GM06990 (cell line): ENCODE measurements around the gene HEBP2.

Experiments
- DNase-seq: peaks from one replicate; pipeline ENCODE4 v3.0.0-alpha.2; 2011; ENCODE audit not compliant: insufficient read length; ENCODE audit errors: extremely low read depth
- H3K27me3 ChIP-seq: replicated peaks from 2 replicates; pipeline ENCODE4 v1.6.0; 2011; ENCODE audit warnings: low read length; ENCODE audit not compliant: control insufficient read depth, insufficient read depth
- H3K36me3 ChIP-seq: 2 replicates; pipeline ENCODE4 v1.5.1; 2011; ENCODE audit warnings: low read length; ENCODE audit not compliant: control insufficient read depth, insufficient read depth
- H3K4me3 ChIP-seq: replicated peaks from 2 replicates; pipeline ENCODE4 v1.5.1; 2011; ENCODE audit warnings: low read depth, mild to moderate bottlenecking, control low read depth, low read length
- CTCF ChIP-seq: IDR thresholded peaks from 2 replicates; pipeline ENCODE4 v1.5.1; 2011; ENCODE audit warnings: low read length, control low read depth, mild to moderate bottlenecking, inconsistent platforms; ENCODE audit not compliant: insufficient read depth, poor library complexity, severe bottlenecking

HEBP2 gene

DNA sequence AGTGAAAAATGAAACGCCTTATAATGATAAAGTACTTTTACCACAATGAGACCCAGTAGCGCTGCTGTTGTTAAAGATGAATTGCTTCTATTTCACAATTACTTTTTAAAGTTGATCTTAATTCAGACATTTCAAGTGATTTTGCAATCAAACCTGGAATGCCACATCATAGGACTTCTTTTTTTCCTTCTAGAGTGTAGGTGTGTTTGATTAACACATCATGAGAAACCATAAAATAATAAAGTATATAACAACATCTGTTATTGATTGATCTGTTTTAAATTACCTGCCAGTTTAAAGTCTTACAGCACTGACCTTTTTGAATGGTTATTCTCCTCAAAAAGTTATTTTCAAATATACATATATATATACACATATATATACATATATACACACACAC lies 38.6 kb downstream of the HEBP2 start:
- H3K4me3 ChIP-seq: no peak overlapping the region
- TF ChIP-seq CTCF: no peak
- no peaks in the 10 kb centered on the region for H3K36me3 ChIP-seq
- peaks cover 2% of the 10 kb centered on the region; the same call in 1 of the 2 replicates for H3K27me3 ChIP-seq
- DNase-seq: no peak

GRCh38 chr6:138443979-138444378 lies 40.0 kb downstream of the HEBP2 start:
- no peak overlapping the region for H3K4me3 ChIP-seq
- DNase-seq: no peak
- TF ChIP-seq CTCF: no peak
- H3K27me3 ChIP-seq: peaks cover 2% of the 10 kb centered on the region; the same call in 1 of the 2 replicates
- H3K36me3 ChIP-seq: no peaks in the 10 kb centered on the region

DNA sequence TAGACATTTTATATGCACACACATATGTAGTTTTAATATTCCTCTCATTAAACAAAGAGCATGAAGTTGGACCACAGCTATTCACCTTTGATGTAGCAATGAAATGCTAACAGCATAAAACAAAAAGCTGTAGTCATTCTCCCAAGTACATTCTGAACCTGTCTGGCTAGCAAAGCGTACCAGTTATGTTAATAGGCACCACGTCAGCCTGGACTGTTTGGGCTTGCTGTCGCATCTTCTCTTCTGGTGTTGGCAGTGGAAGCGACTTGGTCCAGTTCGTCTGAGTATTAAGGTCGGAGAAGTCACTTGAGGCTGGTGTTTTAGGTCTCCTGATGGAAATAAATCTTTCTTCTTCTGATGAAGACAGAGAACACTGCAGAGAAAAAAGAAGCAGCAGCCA lies 42.8 kb downstream of the HEBP2 start:
- no peaks in the 10 kb centered on the region for H3K36me3 ChIP-seq
- H3K27me3 ChIP-seq: no peaks in the 10 kb centered on the region; the same call in 1 of the 2 replicates
- no peak overlapping the region for H3K4me3 ChIP-seq
- no peak for DNase-seq
- no peak for TF ChIP-seq CTCF

- no peak for TF ChIP-seq CTCF
- no peaks in the 10 kb centered on the region for H3K36me3 ChIP-seq
- no peak overlapping the region for H3K4me3 ChIP-seq
- DNase-seq: no peak
- H3K27me3 ChIP-seq: no peaks in the 10 kb centered on the region; the same call in 1 of the 2 replicates
Observed at GRCh38 chr6:138450445-138450844, 46.4 kb downstream of the HEBP2 start.

- H3K27me3 ChIP-seq: no peaks in the 10 kb centered on the region; the same call in 1 of the 2 replicates
- no peak for TF ChIP-seq CTCF
- no peak for DNase-seq
- no peak overlapping the region for H3K4me3 ChIP-seq
- no peaks in the 10 kb centered on the region for H3K36me3 ChIP-seq
Observed at GRCh38 chr6:138451043-138451442, 47.0 kb downstream of the HEBP2 start.
